GM21515 (cell line): ENCODE data around the gene UNK.
"Not testable (repeated sequence)": the region's sequence is repeated elsewhere in the genome, so short reads cannot be mapped to it uniquely, and the experiment has no call there.

Source experiments
- ATAC-seq: cut with Tn5 transposase; IDR thresholded peaks from one replicate; pipeline ENCODE4 v1.9.1; 2021; ENCODE audit not compliant: unreplicated experiment

Gene UNK

DNA sequence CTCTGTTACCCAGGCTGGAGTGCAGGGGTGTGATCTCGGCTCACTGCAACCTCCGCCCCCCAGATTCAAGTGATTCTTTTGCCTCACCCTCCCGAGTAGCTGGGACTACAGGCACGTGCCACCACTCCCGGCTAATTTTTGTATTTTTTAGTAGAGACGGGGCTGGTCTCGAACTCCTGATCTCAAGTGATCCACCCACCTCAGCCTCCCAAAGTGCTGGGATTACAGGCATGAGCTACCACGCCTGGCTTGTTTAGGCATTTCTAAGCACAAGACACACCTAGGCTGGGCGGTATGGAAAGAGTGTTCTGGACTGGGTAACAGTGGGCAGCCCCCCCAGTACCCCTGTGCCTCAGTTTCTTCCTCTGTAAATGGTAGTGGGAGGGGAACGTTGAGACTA, 85.6 kb downstream of the UNK start:
- not testable (repeated sequence) for ATAC-seq

DNA sequence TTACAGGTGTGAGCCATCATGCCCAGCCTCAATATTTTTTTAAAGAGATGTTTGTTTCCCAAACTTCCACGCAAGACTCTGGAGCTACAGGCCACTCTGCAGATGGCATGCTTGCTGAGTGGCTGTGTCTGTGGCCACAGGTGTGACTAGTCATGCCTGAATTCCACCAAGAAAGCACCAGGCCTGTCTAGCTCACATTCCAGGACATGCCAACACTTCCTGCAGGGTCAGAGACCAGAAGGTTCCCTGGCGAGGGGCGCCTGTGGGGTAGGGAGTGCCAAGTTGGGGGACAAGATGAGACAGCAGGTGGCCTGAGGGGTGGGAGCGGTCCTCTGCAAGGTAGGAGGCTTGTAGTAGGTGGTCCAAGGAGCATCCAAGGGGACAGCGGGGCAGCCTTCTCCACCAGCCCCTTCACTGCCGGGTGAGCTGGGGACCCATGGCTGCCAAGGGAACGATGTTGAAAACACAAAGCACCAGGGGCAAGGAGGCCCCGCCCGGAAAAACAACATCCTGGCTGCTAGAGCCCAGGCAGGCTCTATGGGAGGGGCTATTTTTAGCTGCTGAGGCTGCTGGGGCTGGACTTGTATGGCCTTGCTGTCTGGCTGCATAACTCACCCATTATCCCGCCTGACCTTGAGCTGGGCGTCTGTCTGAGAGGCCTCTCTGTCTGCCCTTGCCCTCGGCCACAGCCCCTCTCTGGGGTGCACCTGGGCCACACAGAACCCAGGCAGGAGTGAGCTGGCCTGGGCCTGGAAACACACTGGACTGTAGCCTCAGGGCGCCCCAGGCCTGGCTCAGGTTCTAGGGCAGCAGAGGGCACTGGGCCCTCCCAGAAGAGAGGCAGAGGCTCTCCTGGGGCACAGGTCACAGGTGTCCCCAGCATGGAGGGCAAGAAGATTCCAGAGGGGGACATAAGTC, 88.1 kb downstream of the UNK start:
- no peak for ATAC-seq

DNA sequence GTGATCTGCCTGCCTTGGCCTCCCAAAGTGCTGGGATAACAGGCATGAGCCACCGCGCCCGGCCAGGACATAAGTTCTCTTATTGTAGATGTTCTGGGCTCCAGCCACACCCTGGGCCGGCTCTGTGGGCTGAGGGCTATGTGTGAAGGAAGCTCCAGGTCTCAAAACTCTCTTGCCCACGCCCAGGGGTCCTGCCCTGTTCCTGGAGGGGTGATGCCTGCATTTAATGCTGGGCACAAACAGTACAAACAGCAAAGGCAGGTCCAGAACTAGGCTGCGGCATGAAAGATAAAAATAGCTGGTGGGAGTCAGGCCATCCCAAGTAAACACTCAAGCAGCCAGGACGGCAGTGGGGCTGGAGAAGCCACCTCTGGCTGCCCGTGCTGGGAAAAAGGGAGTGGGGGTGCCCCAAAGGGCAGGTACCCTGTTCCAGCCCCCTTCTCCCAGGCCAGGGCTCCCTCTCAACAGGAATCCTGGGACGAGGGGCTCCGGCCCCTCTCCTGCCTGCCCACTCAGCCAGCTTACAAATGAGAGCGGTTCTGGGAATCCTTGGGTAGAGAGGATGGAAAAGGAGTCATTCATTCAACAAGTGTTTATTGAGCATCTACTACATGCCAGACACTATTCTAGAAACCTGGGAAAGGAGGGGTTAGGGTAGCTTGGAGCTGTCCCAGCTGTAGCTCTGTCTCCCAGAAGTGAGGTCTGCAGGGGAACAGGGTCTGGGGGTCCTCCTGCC, 89.1 kb downstream of the UNK start:
- ATAC-seq: no peak

DNA sequence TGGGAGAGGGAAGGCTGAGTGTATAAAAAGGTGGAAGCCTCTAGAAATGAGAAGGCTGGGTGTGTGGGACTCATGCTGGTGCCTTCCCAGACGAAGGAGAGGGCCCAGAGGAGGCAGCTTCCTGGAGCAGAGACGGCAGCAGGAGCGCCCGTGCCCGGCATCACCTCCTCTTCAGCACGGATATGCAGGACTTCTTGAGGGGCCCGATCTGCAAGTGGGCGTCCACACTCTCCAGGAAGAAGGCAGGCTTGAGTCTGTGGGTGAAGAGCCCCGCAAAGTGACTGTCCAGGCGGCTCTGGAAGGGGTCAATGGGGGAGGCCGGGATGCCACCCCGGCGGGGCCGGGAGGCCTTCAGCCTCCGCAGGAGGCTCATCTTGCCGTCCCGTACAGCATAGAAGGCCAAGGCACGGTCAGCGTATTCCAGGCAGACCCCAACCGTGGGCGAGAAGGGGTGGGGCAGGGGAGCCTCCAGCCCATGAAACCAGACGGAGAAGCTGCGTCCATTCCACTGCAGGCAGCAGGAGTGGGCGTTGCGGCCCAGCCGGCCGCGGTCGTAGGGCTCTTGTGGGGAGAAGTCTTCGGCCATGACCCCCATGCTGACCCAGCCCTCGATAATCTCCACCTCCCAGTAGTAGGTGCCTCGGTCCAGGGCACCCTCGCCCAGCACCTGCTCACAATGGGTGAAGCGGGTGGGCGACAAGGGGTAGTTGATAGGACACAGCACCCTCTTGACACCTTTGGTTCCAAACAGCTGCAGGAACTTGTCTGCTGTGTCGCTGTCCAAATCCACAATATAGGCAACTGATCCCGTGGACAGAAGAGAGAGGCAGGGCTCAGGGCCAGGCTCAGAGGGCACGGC, 89.9 kb downstream of the UNK start:
- ATAC-seq: no peak
